NT2/D1 (cell line): ENCODE results near the gene TJP1.

Experiments
- DNase-seq: peaks from one replicate; pipeline ENCODE4 v3.0.0-alpha.2; 2011; ENCODE audit warnings: low read depth, low spot score
- H3K27me3 ChIP-seq: 2 replicates; pipeline ENCODE4 v1.6.0; 2011; ENCODE audit warnings: mild to moderate bottlenecking; ENCODE audit not compliant: insufficient read length, insufficient read depth
- H3K36me3 ChIP-seq: 2 replicates; pipeline ENCODE4 v1.6.1; 2011; ENCODE audit warnings: mild to moderate bottlenecking, low read length, mixed read lengths; ENCODE audit not compliant: insufficient read depth, insufficient read length
- H3K4me1 ChIP-seq: 2 replicates; pipeline ENCODE4 v1.5.1; 2011; ENCODE audit not compliant: insufficient read depth, insufficient read length
- H3K4me3 ChIP-seq: 2 replicates; pipeline ENCODE4 v1.5.1; 2011; ENCODE audit warnings: low read depth; ENCODE audit not compliant: insufficient read length
- H3K9ac ChIP-seq: 2 replicates; pipeline ENCODE4 v1.6.0; 2011; ENCODE audit warnings: low read depth; ENCODE audit not compliant: insufficient read length
- H3K9me3 ChIP-seq: 2 replicates; pipeline ENCODE4 v1.5.1; 2011; ENCODE audit warnings: mild to moderate bottlenecking, low read length; ENCODE audit not compliant: insufficient read depth
- SUZ12 ChIP-seq: IDR thresholded peaks from 2 replicates; pipeline ENCODE4 v1.6.1; 2011; ENCODE audit not compliant: insufficient read length, insufficient read depth; ENCODE audit errors: extremely low read depth
- YY1 ChIP-seq: IDR thresholded peaks from 2 replicates; pipeline ENCODE4 v1.6.1; 2011; ENCODE audit not compliant: insufficient read length, insufficient read depth
- ZNF274 ChIP-seq: IDR thresholded peaks from 2 replicates; pipeline ENCODE4 v1.6.1; 2011; ENCODE audit warnings: mild to moderate bottlenecking, low read depth, low read length

Gene TJP1

GRCh38 chr15:29862271-29862670 is 40.0 kb upstream of the TJP1 start:
- DNase-seq, result no peak
- H3K36me3 ChIP-seq, result no peaks in the 10 kb centered on the region
- no peaks in the 10 kb centered on the region for H3K4me1 ChIP-seq
- no peak overlapping the region for H3K9ac ChIP-seq
- no peaks in the 10 kb centered on the region for H3K9me3 ChIP-seq
- TF ChIP-seq SUZ12 (no peak), ZNF274 (no peak), YY1 (no peak)
- no peaks in the 10 kb centered on the region for H3K27me3 ChIP-seq
- no peak overlapping the region for H3K4me3 ChIP-seq

GRCh38 chr15:29860872-29861271 is 38.6 kb upstream of the TJP1 start:
- no peak overlapping the region for H3K4me3 ChIP-seq
- DNase-seq, result no peak

GRCh38 chr15:29859973-29860715 is 37.9 kb upstream of the TJP1 start:
- no peak for DNase-seq
- TF ChIP-seq SUZ12, result no peak
- no peak for TF ChIP-seq ZNF274
- no peak for TF ChIP-seq YY1
- no peak overlapping the region for H3K4me3 ChIP-seq
- no peaks in the 10 kb centered on the region for H3K9me3 ChIP-seq
- H3K4me1 ChIP-seq, result no peaks in the 10 kb centered on the region
- H3K36me3 ChIP-seq, result no peaks in the 10 kb centered on the region
- no peaks in the 10 kb centered on the region for H3K27me3 ChIP-seq
- no peak overlapping the region for H3K9ac ChIP-seq

More at GRCh38 chr15:29860872-29861271, 38.6 kb upstream of the TJP1 start:
- H3K27me3 ChIP-seq, result no peaks in the 10 kb centered on the region
- no peaks in the 10 kb centered on the region for H3K36me3 ChIP-seq
- H3K9ac ChIP-seq, result no peak overlapping the region
- no peaks in the 10 kb centered on the region for H3K9me3 ChIP-seq
- TF ChIP-seq ZNF274 (no peak), YY1 (no peak), SUZ12 (no peak)
- no peaks in the 10 kb centered on the region for H3K4me1 ChIP-seq

GRCh38 chr15:29859293-29859692 is 37.0 kb upstream of the TJP1 start:
- H3K4me1 ChIP-seq, result no peaks in the 10 kb centered on the region
- H3K4me3 ChIP-seq, result no peak overlapping the region
- H3K9me3 ChIP-seq, result no peaks in the 10 kb centered on the region
- no peak overlapping the region for H3K9ac ChIP-seq
- H3K27me3 ChIP-seq, result no peaks in the 10 kb centered on the region
- no peak for DNase-seq
- H3K36me3 ChIP-seq, result no peaks in the 10 kb centered on the region
- TF ChIP-seq SUZ12 (no peak), YY1 (no peak), ZNF274 (no peak)

GRCh38 chr15:29857221-29857789 is 35.0 kb upstream of the TJP1 start:
- no peaks in the 10 kb centered on the region for H3K36me3 ChIP-seq
- no peaks in the 10 kb centered on the region for H3K4me1 ChIP-seq
- no peak for DNase-seq
- no peaks in the 10 kb centered on the region for H3K27me3 ChIP-seq
- H3K4me3 ChIP-seq, result no peak overlapping the region
- H3K9ac ChIP-seq, result no peak overlapping the region
- TF ChIP-seq SUZ12, result no peak
- no peak for TF ChIP-seq ZNF274
- no peak for TF ChIP-seq YY1
- no peaks in the 10 kb centered on the region for H3K9me3 ChIP-seq

- Histone ChIP-seq H3K9ac (no peak overlapping the region), H3K4me3 (no peak overlapping the region), H3K36me3 (no peaks in the 10 kb centered on the region), H3K27me3 (no peaks in the 10 kb centered on the region), H3K4me1 (no peaks in the 10 kb centered on the region), H3K9me3 (no peaks in the 10 kb centered on the region)
- DNase-seq, result no peak
- no peak for TF ChIP-seq YY1
- no peak for TF ChIP-seq ZNF274
- no peak for TF ChIP-seq SUZ12
Measured at GRCh38 chr15:29854413-29854812, 32.1 kb upstream of the TJP1 start.

- no peaks in the 10 kb centered on the region for H3K9me3 ChIP-seq
- H3K9ac ChIP-seq, result no peak overlapping the region
- no peak for DNase-seq
- H3K4me1 ChIP-seq, result no peaks in the 10 kb centered on the region
- no peak for TF ChIP-seq ZNF274
- TF ChIP-seq SUZ12, result no peak
- no peak for TF ChIP-seq YY1
- H3K27me3 ChIP-seq, result no peaks in the 10 kb centered on the region
- H3K36me3 ChIP-seq, result no peaks in the 10 kb centered on the region
- H3K4me3 ChIP-seq, result no peak overlapping the region
Measured at GRCh38 chr15:29853211-29853987, 31.1 kb upstream of the TJP1 start.
